ENCODE results near the gene TRIM69. TPM values are rescaled to one million over a fixed set of nuclear protein-coding genes. Genes with fewer than 3 reads are reported as not detected.
"Not testable (repeated sequence)": the region's sequence is repeated elsewhere in the genome, so short reads cannot be mapped to it uniquely, and the experiment has no call there.

TRIM69 gene
- 12.1 and 18.2 TPM in 2 replicates for total RNA-seq
- long read RNA-seq, transcript TRIM69-207 (2 exons, 3,190 nt): major isoform, 76 of 89 reads
- long read RNA-seq, partial matches to known transcripts: 1 of 89 reads
- long read RNA-seq, other reads (novel, unspliced or antisense): 12 of 89 reads

GRCh38 chr15:44736181-44736765 is at the start of gene TRIM69:
TRIM69 (plus strand) TSS chr15:44736528; CDS start chr15:44736705, 177 bp downstream.
- no peak for DNase-seq (ENCODE audit: low spot score, unreplicated experiment)
- Mint-ChIP-seq H3K9me3 (ENCODE audit: low read depth) (no peaks in the 10 kb centered on the region), H3K27ac (no peak within 1 kb of the TSS), H3K36me3 (ENCODE audit: insufficient read depth) (peaks cover 5% of the 10 kb centered on the region), H3K4me1 (ENCODE audit: low read depth) (peaks cover 6% of the 10 kb centered on the region), H3K27me3 (peaks cover 4% of the 10 kb centered on the region), H3K4me3 (ENCODE audit: low read depth) (no peak within 1 kb of the TSS)
- no peak for TF ChIP-seq CTCF (IDR thresholded peaks at IDR 0.05; ENCODE audit: unreplicated experiment)

- not testable (repeated sequence) for DNase-seq (ENCODE audit: low spot score, unreplicated experiment); H3K36me3 Mint-ChIP-seq (ENCODE audit: insufficient read depth); H3K27ac Mint-ChIP-seq; H3K4me3 Mint-ChIP-seq (ENCODE audit: low read depth); H3K27me3 Mint-ChIP-seq; H3K4me1 Mint-ChIP-seq (ENCODE audit: low read depth)
- H3K9me3 Mint-ChIP-seq (ENCODE audit: low read depth): peaks cover 21% of the 10 kb centered on the region
These were observed 47.0 kb upstream of the TRIM69 start for GRCh38 chr15:44689318-44689717.

- H3K4me3 Mint-ChIP-seq (ENCODE audit: low read depth); H3K36me3 Mint-ChIP-seq (ENCODE audit: insufficient read depth); H3K27me3 Mint-ChIP-seq; H3K27ac Mint-ChIP-seq; DNase-seq (ENCODE audit: low spot score, unreplicated experiment); H3K4me1 Mint-ChIP-seq (ENCODE audit: low read depth): not testable (repeated sequence)
- peaks cover 19% of the 10 kb centered on the region for H3K9me3 Mint-ChIP-seq (ENCODE audit: low read depth)
These were observed 46.1 kb upstream of the TRIM69 start for GRCh38 chr15:44690245-44690644.

DNA sequence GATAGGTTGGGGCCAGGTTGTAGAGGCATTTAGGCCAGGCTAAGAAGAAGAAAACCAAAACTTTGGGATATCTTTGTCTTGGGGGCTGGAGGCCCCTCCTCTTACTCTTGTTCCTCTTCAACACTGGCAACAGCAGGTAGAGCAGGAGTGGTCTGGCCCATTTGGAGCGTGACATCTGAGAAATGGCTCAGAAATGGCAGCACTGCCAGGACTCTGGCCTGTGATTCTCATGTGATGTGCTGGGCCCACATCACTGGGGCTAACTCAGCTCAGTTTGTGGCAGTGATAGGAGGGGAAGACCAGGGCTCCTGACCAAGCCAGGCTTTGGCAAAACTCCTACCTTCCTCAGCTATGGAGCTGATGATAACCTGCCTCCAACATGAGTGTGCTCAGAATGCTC is 43.7 kb upstream of the TRIM69 start:
- Mint-ChIP-seq H3K9me3 (ENCODE audit: low read depth) (peaks cover 2% of the 10 kb centered on the region), H3K4me1 (ENCODE audit: low read depth) (no peaks in the 10 kb centered on the region), H3K36me3 (ENCODE audit: insufficient read depth) (peaks cover 2% of the 10 kb centered on the region), H3K27ac (no peak overlapping the region), H3K4me3 (ENCODE audit: low read depth) (no peak overlapping the region), H3K27me3 (no peaks in the 10 kb centered on the region)
- DNase-seq (ENCODE audit: low spot score, unreplicated experiment): no peak
- TF ChIP-seq CTCF (IDR thresholded peaks at IDR 0.05; ENCODE audit: unreplicated experiment): no peak

- Mint-ChIP-seq H3K4me3 (ENCODE audit: low read depth) (no peak overlapping the region), H3K9me3 (ENCODE audit: low read depth) (no peaks in the 10 kb centered on the region), H3K4me1 (ENCODE audit: low read depth) (no peaks in the 10 kb centered on the region), H3K27ac (no peak overlapping the region), H3K36me3 (ENCODE audit: insufficient read depth) (no peaks in the 10 kb centered on the region), H3K27me3 (no peaks in the 10 kb centered on the region)
- DNase-seq (ENCODE audit: low spot score, unreplicated experiment): no peak
- no peak for TF ChIP-seq CTCF (IDR thresholded peaks at IDR 0.05; ENCODE audit: unreplicated experiment)
These were observed 41.9 kb upstream of the TRIM69 start for GRCh38 chr15:44694416-44694815.

DNA sequence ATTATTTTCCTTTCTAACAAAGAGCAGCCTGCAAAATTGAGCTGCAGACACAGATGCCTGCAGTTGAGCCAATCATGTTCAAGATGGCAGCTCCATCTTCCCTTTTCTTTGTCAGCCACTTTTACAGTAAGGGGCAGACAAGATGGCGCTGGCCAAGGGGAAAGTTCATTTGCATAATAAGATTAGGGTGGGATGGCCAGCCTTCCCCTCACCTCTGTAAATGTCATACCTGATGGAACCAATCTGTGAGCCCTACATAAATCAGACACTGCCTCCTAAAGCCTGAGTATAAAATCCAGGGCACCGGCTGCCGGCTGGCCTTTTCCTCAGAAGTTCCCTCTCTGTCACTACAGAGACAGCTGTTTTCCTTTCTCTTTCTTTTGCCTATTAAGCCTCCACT is 41.0 kb upstream of the TRIM69 start:
- no peak overlapping the region for H3K27ac Mint-ChIP-seq
- no peaks in the 10 kb centered on the region for H3K4me1 Mint-ChIP-seq (ENCODE audit: low read depth)
- H3K27me3 Mint-ChIP-seq: no peaks in the 10 kb centered on the region
- no peak for TF ChIP-seq CTCF (IDR thresholded peaks at IDR 0.05; ENCODE audit: unreplicated experiment)
- no peaks in the 10 kb centered on the region for H3K36me3 Mint-ChIP-seq (ENCODE audit: insufficient read depth)
- no peak for DNase-seq (ENCODE audit: low spot score, unreplicated experiment)
- no peak overlapping the region for H3K4me3 Mint-ChIP-seq (ENCODE audit: low read depth)
- H3K9me3 Mint-ChIP-seq (ENCODE audit: low read depth): no peaks in the 10 kb centered on the region
